Subcutaneous abdominal adipose tissue (tissue), 5 donors: ENCODE results near the gene SLC34A3.

ENCODE experiments used
- H3K27ac ChIP-seq: one replicate; pipeline ENCODE4 v1.7.0; 2013; ENCODE audit warnings: low read depth, mild to moderate bottlenecking, inconsistent platforms, low read length, moderate library complexity
- H3K27me3 ChIP-seq, 5 donors: one replicate each; pipeline ENCODE4 v1.7.0; 2013; ENCODE audit warnings: low read length in 5 of 5, inconsistent platforms in 1 of 5; ENCODE audit not compliant: control insufficient read depth in 5 of 5, insufficient read depth in 4 of 5
- H3K36me3 ChIP-seq, 5 donors: one replicate each; pipeline ENCODE4 v1.7.0; 2013; ENCODE audit warnings: low read length in 5 of 5; ENCODE audit not compliant: control insufficient read depth in 5 of 5, insufficient read depth in 5 of 5
- H3K4me1 ChIP-seq, 5 donors: one replicate each; pipeline ENCODE4 v1.7.0; 2013; ENCODE audit warnings: low read length in 5 of 5, mild to moderate bottlenecking in 3 of 5, moderate library complexity in 1 of 5; ENCODE audit not compliant: control insufficient read depth in 5 of 5, insufficient read depth in 5 of 5
- H3K4me3 ChIP-seq, 5 donors: one replicate each; pipeline ENCODE4 v1.7.0; 2013; ENCODE audit warnings: low read length in 5 of 5, low read depth in 1 of 5
- H3K9ac ChIP-seq, 5 donors: one replicate each; pipeline ENCODE4 v1.7.0; 2013; ENCODE audit warnings: low read length in 5 of 5, mild to moderate bottlenecking in 4 of 5, moderate library complexity in 3 of 5
- H3K9me3 ChIP-seq, 5 donors: one replicate each; pipeline ENCODE4 v1.7.0; 2013; ENCODE audit warnings: low read length in 5 of 5; ENCODE audit not compliant: control insufficient read depth in 5 of 5
- donor health status: healthy.
- donor health status: healthy.
- donor health status: healthy.
- donor health status: healthy.
- donor health status: healthy.

Gene SLC34A3

GRCh38 chr9:137204731-137205125 is 26.0 kb upstream of the SLC34A3 start:
- Histone ChIP-seq H3K36me3 (peaks cover 0 to 7% (median 2%) of the 10 kb centered on the region in 5 donors), H3K27ac (peak overlapping the region; percentile 78), H3K9ac (peak overlapping the region; percentile 68 to 94 (median 92)), H3K27me3 (no peaks in the 10 kb centered on the region), H3K9me3 (no peaks in the 10 kb centered on the region), H3K4me1 (peaks cover 16 to 55% (median 54%) of the 10 kb centered on the region in 5 donors), H3K4me3 (peak overlapping the region; percentile 76 to 97 (median 96))

GRCh38 chr9:137205126-137206069 is 25.3 kb upstream of the SLC34A3 start, which contains the start of the genes NDOR1 and TMEM203:
NDOR1 (plus strand) TSS chr9:137205700; CDS start chr9:137205778, 78 bp downstream.
TMEM203 (minus strand) TSS chr9:137205648; CDS start chr9:137205414, 234 bp downstream.
- H3K4me3 ChIP-seq = peak within 1 kb of the TSS; percentile 83 to 97 (median 96)
- H3K9me3 ChIP-seq = no peaks in the 10 kb centered on the region
- H3K36me3 ChIP-seq = peaks cover 0 to 7% (median 2%) of the 10 kb centered on the region in 5 donors
- H3K27ac ChIP-seq = peak within 1 kb of the TSS; percentile 78
- H3K27me3 ChIP-seq = no peaks in the 10 kb centered on the region
- peaks cover 16 to 53% (median 51%) of the 10 kb centered on the region in 5 donors for H3K4me1 ChIP-seq
- H3K9ac ChIP-seq = peak within 1 kb of the TSS; percentile 80 to 97 (median 92)

GRCh38 chr9:137206602-137207001 is 24.1 kb upstream of the SLC34A3 start:
- Histone ChIP-seq H3K27ac (no peak overlapping the region), H3K36me3 (peaks cover 0 to 7% (median 2%) of the 10 kb centered on the region in 5 donors), H3K4me3 (peak overlapping the region in 3 of 5 donors; percentile 83 to 97 (median 96)), H3K4me1 (peaks cover 16 to 45% (median 44%) of the 10 kb centered on the region in 5 donors), H3K9ac (peak overlapping the region in 3 of 5 donors; percentile 25 to 97 (median 94)), H3K27me3 (no peaks in the 10 kb centered on the region), H3K9me3 (no peaks in the 10 kb centered on the region)

GRCh38 chr9:137211532-137211931 is 19.2 kb upstream of the SLC34A3 start:
- Histone ChIP-seq H3K36me3 (peaks cover 0 to 20% (median 12%) of the 10 kb centered on the region in 5 donors), H3K4me1 (peaks cover 3 to 8% (median 5%) of the 10 kb centered on the region in 5 donors), H3K27ac (no peak overlapping the region), H3K27me3 (no peaks in the 10 kb centered on the region), H3K9me3 (no peaks in the 10 kb centered on the region), H3K9ac (no peak overlapping the region), H3K4me3 (no peak overlapping the region)

GRCh38 chr9:137212520-137212919 is 18.2 kb upstream of the SLC34A3 start:
- H3K27ac ChIP-seq = no peak overlapping the region
- no peak overlapping the region for H3K4me3 ChIP-seq
- no peaks in the 10 kb centered on the region for H3K9me3 ChIP-seq
- peaks cover 0 to 10% (median 8%) of the 10 kb centered on the region in 5 donors for H3K4me1 ChIP-seq
- H3K36me3 ChIP-seq = peaks cover 0 to 22% (median 12%) of the 10 kb centered on the region in 5 donors
- H3K27me3 ChIP-seq = no peaks in the 10 kb centered on the region
- H3K9ac ChIP-seq = no peak overlapping the region

GRCh38 chr9:137213160-137214060 is 17.3 kb upstream of the SLC34A3 start:
- Histone ChIP-seq H3K4me3 (no peak overlapping the region), H3K9me3 (no peaks in the 10 kb centered on the region), H3K27me3 (no peaks in the 10 kb centered on the region), H3K27ac (no peak overlapping the region), H3K36me3 (peaks cover 0 to 22% (median 12%) of the 10 kb centered on the region in 5 donors), H3K9ac (no peak overlapping the region), H3K4me1 (peaks cover 0 to 19% (median 17%) of the 10 kb centered on the region in 5 donors)

- H3K4me1 ChIP-seq = peaks cover 0 to 24% (median 18%) of the 10 kb centered on the region in 5 donors
- H3K9ac ChIP-seq = no peak overlapping the region
- H3K36me3 ChIP-seq = peaks cover 0 to 16% (median 12%) of the 10 kb centered on the region in 5 donors
- no peak overlapping the region for H3K27ac ChIP-seq
- no peaks in the 10 kb centered on the region for H3K9me3 ChIP-seq
- H3K4me3 ChIP-seq = no peak overlapping the region
- H3K27me3 ChIP-seq = no peaks in the 10 kb centered on the region
Observed at GRCh38 chr9:137214620-137215019, 16.1 kb upstream of the SLC34A3 start.

- H3K36me3 ChIP-seq = peaks cover 0 to 15% (median 12%) of the 10 kb centered on the region in 5 donors
- no peak overlapping the region for H3K9ac ChIP-seq
- no peak overlapping the region for H3K4me3 ChIP-seq
- H3K27me3 ChIP-seq = no peaks in the 10 kb centered on the region
- H3K27ac ChIP-seq = no peak overlapping the region
- no peaks in the 10 kb centered on the region for H3K9me3 ChIP-seq
- H3K4me1 ChIP-seq = peaks cover 0 to 24% (median 18%) of the 10 kb centered on the region in 5 donors
Observed at GRCh38 chr9:137215196-137215986, 15.3 kb upstream of the SLC34A3 start.
